ENCODE measurements around the gene RUNDC1. TPM values are rescaled to one million over a fixed set of nuclear protein-coding genes. Genes with fewer than 3 reads are reported as not detected.

The RUNDC1 gene
- total RNA-seq, 1 donor from 2014 or later = 10.2 TPM

DNA sequence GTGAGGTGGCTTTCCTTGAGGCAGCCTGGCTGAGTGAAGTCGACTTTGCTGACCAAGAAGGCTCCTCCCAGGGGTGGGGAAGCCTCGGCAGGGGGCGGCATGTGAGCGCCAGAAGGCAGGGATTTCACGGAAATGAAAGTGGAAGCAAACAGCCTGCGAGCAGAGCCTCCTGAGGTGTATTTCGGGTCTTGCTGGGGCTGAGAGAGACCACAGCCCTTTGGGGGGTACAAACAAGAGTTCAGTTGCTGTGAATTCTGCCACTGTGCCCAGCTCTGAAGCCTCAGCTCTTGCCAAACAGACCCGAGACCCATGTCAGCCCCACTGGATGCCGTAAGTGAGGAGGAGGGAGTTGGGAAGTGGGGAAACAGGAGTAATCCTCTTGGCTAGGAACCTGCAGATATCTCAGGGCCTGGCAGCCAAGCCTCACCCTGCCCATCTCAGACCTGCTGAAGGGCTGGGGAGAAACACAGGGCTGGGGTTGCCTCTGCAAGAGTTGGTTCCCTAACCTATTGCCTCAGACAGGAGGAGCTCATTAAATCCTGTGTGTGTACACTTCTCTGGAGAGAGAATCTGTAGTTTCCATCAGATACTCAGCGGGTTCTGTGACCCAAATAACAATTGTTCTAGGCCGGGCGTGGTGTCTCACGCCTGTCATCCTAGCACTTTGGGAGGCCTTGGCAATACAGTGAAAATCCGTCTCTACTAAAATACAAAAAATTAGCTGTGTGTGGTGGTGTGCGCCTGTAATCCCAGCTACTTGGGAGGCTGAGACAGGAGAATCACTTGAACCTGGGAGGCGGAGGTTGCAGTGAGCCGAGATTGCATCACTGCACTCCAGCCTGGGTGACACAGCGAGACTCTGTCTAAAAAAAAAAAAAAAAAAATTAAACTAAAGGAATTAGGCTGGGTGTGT, 26.5 kb downstream of the RUNDC1 start, which contains the start of gene IFI35:
Gene IFI35, plus strand, starts transcription at position 146 of the 913 bp plus-strand sequence. Its CDS starts 164 bp downstream, at position 310.
- Histone ChIP-seq H3K9me3 (no peaks in the 10 kb centered on the region), H3K27me3 (no peaks in the 10 kb centered on the region), H3K36me3 (peaks cover 18 to 25% of the 10 kb centered on the region in 2 donors), H3K27ac (peak within 1 kb of the TSS; percentile 84), H3K4me1 (peaks cover 0 to 6% of the 10 kb centered on the region in 2 donors), H3K4me3 (peak within 1 kb of the TSS; percentile 70 to 71)
- DNase-seq (ENCODE audit: low spot score in 2 of 2) = peak in 1 of 2 donors; percentile 92
- intact Hi-C loops (cut with DNase I) = no loop called here
- peak in 2 of 3 experiments; percentile 16 to 49 for TF ChIP-seq CTCF (IDR thresholded peaks at IDR 0.05)

GRCh38 chr17:43010667-43011308, 30.4 kb downstream of the RUNDC1 start:
- peaks cover 0 to 6% of the 10 kb centered on the region in 2 donors for H3K4me1 ChIP-seq
- DNase-seq (ENCODE audit: low spot score in 2 of 2) = no peak
- H3K27me3 ChIP-seq = no peaks in the 10 kb centered on the region
- TF ChIP-seq CTCF (IDR thresholded peaks at IDR 0.05) = no peak
- no peak overlapping the region for H3K27ac ChIP-seq
- no peak overlapping the region for H3K4me3 ChIP-seq
- intact Hi-C loops (cut with DNase I) = no loop called here
- H3K9me3 ChIP-seq = no peaks in the 10 kb centered on the region
- H3K36me3 ChIP-seq = peaks cover 19 to 21% of the 10 kb centered on the region in 2 donors

DNA sequence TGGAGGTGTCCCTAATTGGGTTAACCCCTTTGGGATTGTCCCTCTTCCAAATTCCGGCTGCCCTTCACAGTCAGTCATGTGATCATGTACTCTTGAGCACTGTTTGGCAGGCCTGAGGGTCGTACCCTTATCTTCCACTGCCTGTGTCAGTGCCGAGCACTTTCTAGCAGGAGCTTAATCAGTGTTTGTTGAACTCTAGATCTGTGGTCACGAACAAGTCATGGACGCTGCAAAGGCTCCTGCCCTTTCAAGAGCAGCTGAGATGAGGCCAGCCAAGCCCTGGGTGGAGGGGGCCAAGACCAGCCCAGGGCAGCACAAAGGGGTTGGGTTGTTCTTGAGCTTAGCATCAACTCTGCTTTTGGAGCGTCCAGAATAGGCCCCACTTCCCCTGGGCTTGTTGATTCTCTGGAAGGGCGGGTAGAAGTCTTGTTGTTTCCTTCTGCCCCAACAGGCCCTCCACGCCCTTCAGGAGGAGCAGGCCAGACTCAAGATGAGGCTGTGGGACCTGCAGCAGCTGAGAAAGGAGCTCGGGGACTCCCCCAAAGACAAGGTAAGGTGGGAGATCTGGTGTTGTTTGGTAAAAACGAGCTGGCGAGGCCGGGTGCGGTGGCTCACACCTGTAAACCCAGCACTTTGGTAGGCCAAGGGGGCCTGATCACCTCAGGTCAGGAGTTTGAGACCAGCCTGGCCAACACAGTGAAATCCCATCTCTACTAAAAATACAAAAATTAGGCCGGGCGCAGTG, 31.5 kb downstream of the RUNDC1 start:
- peak overlapping the region in 1 of 2 donors; percentile 7 for H3K27ac ChIP-seq
- H3K4me1 ChIP-seq = peaks cover 0 to 6% of the 10 kb centered on the region in 2 donors
- H3K4me3 ChIP-seq = no peak overlapping the region
- DNase-seq (ENCODE audit: low spot score in 2 of 2) = no peak
- no peaks in the 10 kb centered on the region for H3K27me3 ChIP-seq
- no peak for TF ChIP-seq CTCF (IDR thresholded peaks at IDR 0.05)
- peaks cover 30 to 32% of the 10 kb centered on the region in 2 donors for H3K36me3 ChIP-seq
- H3K9me3 ChIP-seq = no peaks in the 10 kb centered on the region
- intact Hi-C loops (cut with DNase I) = no loop called here

- no peak overlapping the region for H3K27ac ChIP-seq
- H3K27me3 ChIP-seq = no peaks in the 10 kb centered on the region
- peaks cover 37 to 41% of the 10 kb centered on the region in 2 donors for H3K36me3 ChIP-seq
- no peak overlapping the region for H3K4me3 ChIP-seq
- intact Hi-C loops (cut with DNase I) = no loop called here
- no peak for TF ChIP-seq CTCF (IDR thresholded peaks at IDR 0.05)
- H3K4me1 ChIP-seq = no peaks in the 10 kb centered on the region
- no peaks in the 10 kb centered on the region for H3K9me3 ChIP-seq
- no peak for DNase-seq (ENCODE audit: low spot score in 2 of 2)
Observed at GRCh38 chr17:43013296-43013695, 32.9 kb downstream of the RUNDC1 start.

- H3K27ac ChIP-seq = peak overlapping the region in 1 of 2 donors; percentile 28
- no peaks in the 10 kb centered on the region for H3K9me3 ChIP-seq
- no peak for TF ChIP-seq CTCF (IDR thresholded peaks at IDR 0.05)
- H3K27me3 ChIP-seq = no peaks in the 10 kb centered on the region
- no peak overlapping the region for H3K4me3 ChIP-seq
- DNase-seq (ENCODE audit: low spot score in 2 of 2) = no peak
- H3K4me1 ChIP-seq = no peaks in the 10 kb centered on the region
- H3K36me3 ChIP-seq = peaks cover 37 to 44% of the 10 kb centered on the region in 2 donors
- intact Hi-C loops (cut with DNase I) = no loop called here
Observed at GRCh38 chr17:43014020-43014648, 33.8 kb downstream of the RUNDC1 start.
